Renal pelvis (tissue), 4 donors: ENCODE results near the gene FAM204A. TPM values are rescaled to one million over a fixed set of nuclear protein-coding genes. Genes with fewer than 3 reads are reported as not detected.

Experiments
- DNase-seq: peaks from one replicate; pipeline ENCODE4 v3.0.0-alpha.2; 2013
- polyA plus RNA-seq, 3 donors: library from polyadenylated mRNA; unstranded; fragments of 120-200 nt; gene quantifications; one replicate each; pipeline ENCODE4 v1.2.1, GENCODE V29; 2013; ENCODE audit not compliant: insufficient read length in 3 of 3

Gene FAM204A
- polyA plus RNA-seq, 3 donors: 68.6 to 73.0 (median 70.4) TPM

GRCh38 chr10:118287076-118287806 is 54.9 kb downstream of the FAM204A start:
- no peak for DNase-seq

GRCh38 chr10:118286051-118286838 is 55.9 kb downstream of the FAM204A start:
- DNase-seq: no peak

GRCh38 chr10:118282670-118283069 is 59.5 kb downstream of the FAM204A start:
- DNase-seq: no peak

- DNase-seq: no peak
Observed at GRCh38 chr10:118278649-118279048, 63.5 kb downstream of the FAM204A start.

- no peak for DNase-seq
Observed at GRCh38 chr10:118277871-118278270, 64.3 kb downstream of the FAM204A start.

GRCh38 chr10:118276727-118277126 is 65.4 kb downstream of the FAM204A start:
- no peak for DNase-seq

- DNase-seq: no peak
Observed at GRCh38 chr10:118276204-118276603, 65.9 kb downstream of the FAM204A start.

GRCh38 chr10:118273662-118274061 is 68.5 kb downstream of the FAM204A start:
- no peak for DNase-seq

- no peak for DNase-seq
Observed at GRCh38 chr10:118272767-118273166, 69.4 kb downstream of the FAM204A start.

- no peak for DNase-seq
Observed at GRCh38 chr10:118272149-118272721, 69.9 kb downstream of the FAM204A start.

- no peak for DNase-seq
Observed at GRCh38 chr10:118271671-118272070, 70.5 kb downstream of the FAM204A start.

- DNase-seq: no peak
Observed at GRCh38 chr10:118266098-118266748, 75.9 kb downstream of the FAM204A start.

GRCh38 chr10:118264838-118265470 is 77.2 kb downstream of the FAM204A start:
- DNase-seq: no peak

GRCh38 chr10:118264252-118264651 is 77.9 kb downstream of the FAM204A start:
- no peak for DNase-seq

GRCh38 chr10:118262538-118262937 is 79.6 kb downstream of the FAM204A start:
- DNase-seq: no peak

- DNase-seq: no peak
Observed at GRCh38 chr10:118259288-118259906, 82.7 kb downstream of the FAM204A start.

- no peak for DNase-seq
Observed at GRCh38 chr10:118258285-118258684, 83.8 kb downstream of the FAM204A start.

GRCh38 chr10:118256825-118257570 is 85.1 kb downstream of the FAM204A start:
- DNase-seq: no peak

GRCh38 chr10:118256209-118256608 is 85.9 kb downstream of the FAM204A start:
- DNase-seq: no peak

- DNase-seq: no peak
Observed at GRCh38 chr10:118255355-118255754, 86.8 kb downstream of the FAM204A start.

- DNase-seq: no peak
Observed at GRCh38 chr10:118254654-118255053, 87.5 kb downstream of the FAM204A start.
